C4-2B (cell line): ENCODE measurements around the gene AVL9.
"Not testable (repeated sequence)": the region's sequence is repeated elsewhere in the genome, so short reads cannot be mapped to it uniquely, and the experiment has no call there.

ENCODE experiments used
- H3K27ac ChIP-seq: fragments of 450-650 bp; 2 replicates; pipeline ENCODE4 v1.5.1; 2017
- CTCF ChIP-seq: fragments of 450-650 bp; conservative IDR thresholded peaks from 2 replicates; pipeline ENCODE4 v1.5.1; 2017; ENCODE audit warnings: mild to moderate bottlenecking
- ZFX ChIP-seq: fragments of 450-650 bp; IDR thresholded peaks from 2 replicates; pipeline ENCODE4 v1.6.1; 2017

Gene AVL9

GRCh38 chr7:32602470-32602869 is 107.2 kb downstream of the AVL9 start:
- TF ChIP-seq CTCF (no peak), ZFX (no peak)
- H3K27ac ChIP-seq: no peak overlapping the region

GRCh38 chr7:32603492-32603891 is 108.2 kb downstream of the AVL9 start:
- not testable (repeated sequence) for H3K27ac ChIP-seq

GRCh38 chr7:32604047-32604446 is 108.8 kb downstream of the AVL9 start:
- H3K27ac ChIP-seq: not testable (repeated sequence)

GRCh38 chr7:32605032-32605431 is 109.7 kb downstream of the AVL9 start:
- H3K27ac ChIP-seq: no peak overlapping the region
- TF ChIP-seq CTCF (no peak), ZFX (no peak)

GRCh38 chr7:32609463-32609862 is 114.2 kb downstream of the AVL9 start:
- TF ChIP-seq CTCF (no peak), ZFX (no peak)
- no peak overlapping the region for H3K27ac ChIP-seq

DNA sequence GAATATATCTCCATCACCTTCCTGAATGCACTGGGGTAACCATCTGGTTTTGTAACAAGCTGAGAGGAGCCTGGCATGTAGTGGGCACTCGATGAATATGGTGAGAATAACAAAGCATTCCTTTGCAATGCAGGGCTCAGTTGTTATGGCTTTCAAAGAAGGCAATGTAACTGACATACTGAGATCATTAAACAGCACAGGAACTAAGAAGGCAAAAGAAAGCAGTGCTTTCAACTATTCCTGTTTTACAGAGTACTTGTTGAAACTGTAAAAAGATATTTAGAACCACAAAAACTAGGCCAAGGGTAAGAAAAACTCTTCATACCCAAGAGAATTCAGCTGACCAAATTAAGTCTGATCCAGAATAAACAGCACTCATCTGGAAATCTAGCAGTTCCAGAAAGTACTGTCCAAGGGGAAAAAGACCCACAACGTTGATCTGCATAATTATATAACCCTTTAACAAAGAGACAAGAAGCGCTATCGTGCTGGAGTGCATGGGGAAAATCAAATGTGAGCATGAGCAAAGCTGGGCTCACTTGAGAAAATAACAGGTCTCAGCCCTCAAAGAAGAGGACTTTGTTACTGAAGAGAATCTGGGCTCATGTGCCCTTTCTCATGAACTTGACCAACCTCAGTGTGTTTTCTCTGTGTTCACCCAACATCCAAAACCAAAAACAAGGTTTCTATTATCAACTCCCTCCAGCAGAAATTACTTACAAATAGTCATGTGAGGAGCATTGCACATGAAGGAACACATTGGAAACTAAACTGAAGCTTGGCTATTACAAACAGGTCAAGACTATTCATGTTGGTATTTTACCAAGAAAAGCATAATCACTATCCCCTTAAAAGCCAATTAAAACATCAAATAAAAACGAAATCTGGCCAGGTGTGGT is 116.2 kb downstream of the AVL9 start:
- TF ChIP-seq CTCF (no peak), ZFX (no peak)
- H3K27ac ChIP-seq: no peak overlapping the region

DNA sequence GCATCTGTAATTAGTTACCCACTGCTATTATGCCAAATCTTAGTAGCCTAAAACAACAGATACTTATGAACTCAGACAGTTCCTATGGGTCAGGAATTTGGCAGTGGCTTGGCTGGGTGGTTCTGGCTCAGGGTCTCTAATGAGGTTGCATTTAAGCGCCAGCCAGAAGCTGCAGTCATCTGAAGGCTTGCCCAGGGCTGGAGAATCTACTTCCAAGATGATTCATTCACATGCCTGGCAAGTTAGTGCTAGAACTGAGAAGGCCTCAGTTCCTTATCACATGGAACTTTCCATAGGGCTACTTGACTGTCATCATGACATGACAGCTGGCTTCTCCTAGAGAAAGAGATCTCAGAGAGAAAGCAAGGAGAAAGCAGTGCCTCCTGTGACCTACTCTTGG is 121.3 kb downstream of the AVL9 start:
- no peak for TF ChIP-seq ZFX
- TF ChIP-seq CTCF: no peak
- H3K27ac ChIP-seq: no peak overlapping the region

GRCh38 chr7:32618470-32618869 is 123.2 kb downstream of the AVL9 start:
- H3K27ac ChIP-seq: no peak overlapping the region
- no peak for TF ChIP-seq ZFX
- no peak for TF ChIP-seq CTCF
